CD8-positive, alpha-beta memory T cell (primary cell): ENCODE results near the gene TRAF5. TPM values are rescaled to one million over a fixed set of nuclear protein-coding genes. Genes with fewer than 3 reads are reported as not detected.
A peak's percentile ranks its signal among the peaks of the same experiment; 100 is the strongest.
"Not testable (repeated sequence)": the region's sequence is repeated elsewhere in the genome, so short reads cannot be mapped to it uniquely, and the experiment has no call there.

Source experiments
- CTCF ChIA-PET: fragments of 350-600 bp; sonication (Branson Sonifier 250); formaldehyde crosslinking; loops from one replicate; lab custom pipeline; 2021; ENCODE audit warnings: antibody characterized with exemption; lab: Charles Lee
- POLR2A ChIA-PET: fragments of 350-600 bp; sonication (Branson Sonifier 250); formaldehyde crosslinking; loops from one replicate; lab custom pipeline; 2021; ENCODE audit warnings: antibody characterized with exemption; lab: Charles Lee
- DNase-seq, 5 donors: peaks; one replicate each; pipeline versions ENCODE4 v3.0.0 to v3.0.0-alpha.2; 2020 to 2022; ENCODE audit warnings: mixed read lengths in 1 of 5
- H3K27ac ChIP-seq: one replicate; pipeline ENCODE4 v1.7.0; 2013; ENCODE audit warnings: low read depth, mild to moderate bottlenecking, low read length, moderate library complexity
- H3K27me3 ChIP-seq: 2 replicates; pipeline ENCODE4 v1.7.0; 2013; ENCODE audit warnings: low read length, mild to moderate bottlenecking; ENCODE audit not compliant: insufficient read depth, poor library complexity, severe bottlenecking
- H3K36me3 ChIP-seq: 2 replicates; pipeline ENCODE4 v1.7.0; 2013; ENCODE audit warnings: mild to moderate bottlenecking, low read length, moderate library complexity; ENCODE audit not compliant: insufficient read depth
- H3K4me1 ChIP-seq: 2 replicates; pipeline ENCODE4 v1.7.0; 2013; ENCODE audit warnings: mild to moderate bottlenecking, low read length, moderate library complexity; ENCODE audit not compliant: insufficient read depth
- H3K4me3 ChIP-seq: 2 replicates; pipeline ENCODE4 v1.7.0; 2013; ENCODE audit warnings: mild to moderate bottlenecking, low read length
- H3K9me3 ChIP-seq: 2 replicates; pipeline ENCODE4 v1.7.0; 2013; ENCODE audit warnings: mild to moderate bottlenecking, low read length
- H3K27ac Mint-ChIP-seq, 8 donors: one replicate each; pipeline ENCODE4 v1.8.0; 2020 to 2021; ENCODE audit warnings: mixed read lengths in 8 of 8, mild to moderate bottlenecking in 6 of 8, inconsistent platforms in 3 of 8, moderate library complexity in 3 of 8
- H3K27me3 Mint-ChIP-seq, 2 donors: one replicate each; pipeline ENCODE4 v1.8.0; 2020 to 2021; ENCODE audit warnings: mixed read lengths in 2 of 2, mild to moderate bottlenecking in 1 of 2, moderate library complexity in 1 of 2
- H3K36me3 Mint-ChIP-seq, 3 donors: one replicate each; pipeline ENCODE4 v1.8.0; 2020 to 2021; ENCODE audit warnings: mixed read lengths in 3 of 3, inconsistent platforms in 1 of 3, mild to moderate bottlenecking in 1 of 3
- H3K4me1 Mint-ChIP-seq, 3 donors: one replicate each; pipeline ENCODE4 v1.8.0; 2020 to 2021; ENCODE audit warnings: mixed read lengths in 3 of 3, inconsistent platforms in 1 of 3, mild to moderate bottlenecking in 1 of 3
- H3K4me3 Mint-ChIP-seq, 7 donors: one replicate each; pipeline ENCODE4 v1.8.0; 2020 to 2021; ENCODE audit warnings: mixed read lengths in 7 of 7, mild to moderate bottlenecking in 6 of 7, moderate library complexity in 4 of 7, inconsistent platforms in 2 of 7
- H3K9me3 Mint-ChIP-seq, 5 donors: one replicate each; pipeline ENCODE4 v1.8.0; 2020 to 2022; ENCODE audit warnings: mixed read lengths in 5 of 5, mild to moderate bottlenecking in 3 of 5, moderate library complexity in 2 of 5, inconsistent platforms in 1 of 5
- polyA plus RNA-seq: library from polyadenylated mRNA; unstranded; fragments of 300-500 nt; fragmentation: Illumina TruSeq; gene quantifications from one replicate; pipeline ENCODE4 v1.2.3, GENCODE V29; 2021
- total RNA-seq, 2 experiments: library from RNA; stranded (reverse); gene quantifications; one replicate each; pipeline ENCODE4 v1.2.3, GENCODE V29; 2021

Gene TRAF5
- total and polyA plus RNA-seq, 3 experiments from 2014 or later = 30.7 to 38.3 (median 33.7) TPM

DNA sequence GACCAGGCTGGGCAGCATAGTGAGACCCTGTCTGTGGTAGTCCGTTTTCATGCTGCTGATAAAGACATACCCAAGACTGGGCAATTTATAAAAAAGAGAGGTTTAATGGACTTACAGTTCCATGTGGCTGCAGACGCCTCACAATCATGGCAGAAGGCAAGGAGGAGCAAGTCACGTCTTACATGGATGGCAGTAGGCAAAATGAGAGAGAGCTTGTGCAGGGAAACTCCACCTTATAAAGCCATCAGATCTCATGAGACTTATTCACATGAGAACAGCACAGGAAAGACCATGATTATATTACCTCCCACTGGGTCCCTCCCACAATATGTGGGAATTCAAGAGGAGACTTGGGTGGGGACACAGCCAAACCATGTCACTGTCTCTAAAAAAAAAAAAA lies 25.4 kb downstream of the TRAF5 start:
- peaks cover 63% of the 10 kb centered on the region for H3K4me1 ChIP-seq
- DNase-seq, H3K27ac ChIP-seq, H3K36me3 ChIP-seq, H3K9me3 Mint-ChIP-seq, H3K4me3 ChIP-seq, H3K27me3 Mint-ChIP-seq, H3K9me3 ChIP-seq, H3K27me3 ChIP-seq: not testable (repeated sequence)
- ChIA-PET POLR2A (interaction anchor here (0.7 kb wide), 1 partner anchor 116 kb away, joined by 3 read pairs; no protein-coding TSS in a partner anchor), CTCF (interaction anchor here (1.2 to 2.5 kb wide), 6 partner anchors 9 to 29 kb away, joined by 3 to 10 read pairs (median 6); partner anchors contain the start of gene TRAF5)
- Mint-ChIP-seq H3K4me3 (peak overlapping the region in 6 of 7 donors; percentile 53 to 70 (median 67)), H3K4me1 (peaks cover 72 to 92% (median 91%) of the 10 kb centered on the region in 3 donors), H3K27ac (peak overlapping the region; percentile 81 to 97 (median 90)), H3K36me3 (peaks cover 0 to 43% (median 7%) of the 10 kb centered on the region in 3 donors)

DNA sequence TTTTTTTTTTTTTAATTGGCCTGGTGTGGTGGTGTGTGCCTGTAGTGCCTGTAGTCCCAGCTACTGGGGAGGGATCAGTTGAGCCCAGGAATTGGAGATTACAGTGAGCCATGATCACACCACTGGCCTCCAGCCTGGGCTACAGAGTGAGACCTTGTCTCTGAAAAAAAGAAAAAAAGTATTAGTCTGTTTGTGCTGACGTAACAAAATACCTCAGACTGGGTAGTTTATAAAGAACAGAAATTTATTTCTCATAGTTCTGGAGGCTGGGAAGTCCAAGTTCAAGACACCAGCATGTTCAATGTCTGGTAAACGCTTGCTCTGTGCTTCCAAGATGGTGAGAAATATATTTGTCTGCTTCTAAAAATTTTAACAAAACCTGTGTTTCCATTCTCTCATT lies 25.8 kb downstream of the TRAF5 start:
- Mint-ChIP-seq H3K27me3 (no peaks in the 10 kb centered on the region), H3K27ac (peak overlapping the region; percentile 90 to 97 (median 96)), H3K36me3 (peaks cover 0 to 44% (median 7%) of the 10 kb centered on the region in 3 donors), H3K9me3 (peaks cover 0 to 2% (median 0%) of the 10 kb centered on the region in 5 donors), H3K4me3 (peak overlapping the region; percentile 70 to 89 (median 83)), H3K4me1 (peaks cover 68 to 92% (median 87%) of the 10 kb centered on the region in 3 donors)
- no peaks in the 10 kb centered on the region for H3K27me3 ChIP-seq
- H3K4me1 ChIP-seq = peaks cover 59% of the 10 kb centered on the region
- CTCF ChIA-PET = interaction anchor here (1.2 to 1.9 kb wide), 4 partner anchors 9 to 29 kb away, joined by 3 to 10 read pairs (median 5); partner anchors contain the start of gene TRAF5
- DNase-seq = no peak
- POLR2A ChIA-PET = interaction anchor here (0.7 kb wide), 1 partner anchor 115 kb away, joined by 3 read pairs; no protein-coding TSS in a partner anchor
- no peak overlapping the region for H3K27ac ChIP-seq
- H3K36me3 ChIP-seq = peaks cover 6% of the 10 kb centered on the region
- H3K4me3 ChIP-seq = peak overlapping the region; percentile 27
- H3K9me3 ChIP-seq = no peaks in the 10 kb centered on the region

DNA sequence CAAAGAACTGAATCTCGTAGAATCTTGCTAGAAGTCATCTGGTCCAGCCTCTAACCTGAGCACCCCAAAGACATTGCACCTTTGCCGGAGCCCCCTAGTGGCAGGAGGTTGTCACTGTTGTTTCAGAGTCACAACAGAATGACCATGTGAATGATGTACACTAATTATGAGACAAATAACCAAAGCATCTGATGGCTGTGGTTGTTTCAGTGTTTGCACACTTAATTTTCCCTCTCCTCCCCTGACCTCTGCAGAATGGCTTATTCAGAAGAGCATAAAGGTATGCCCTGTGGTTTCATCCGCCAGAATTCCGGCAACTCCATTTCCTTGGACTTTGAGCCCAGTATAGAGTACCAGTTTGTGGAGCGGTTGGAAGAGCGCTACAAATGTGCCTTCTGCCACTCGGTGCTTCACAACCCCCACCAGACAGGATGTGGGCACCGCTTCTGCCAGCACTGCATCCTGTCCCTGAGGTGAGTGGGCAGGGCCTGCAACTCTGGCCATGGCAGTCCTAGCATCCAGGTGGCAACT lies 26.4 kb downstream of the TRAF5 start:
- H3K27ac Mint-ChIP-seq = peak overlapping the region; percentile 86 to 97 (median 96)
- Histone ChIP-seq H3K4me3 (peak overlapping the region; percentile 27), H3K4me1 (peaks cover 54% of the 10 kb centered on the region), H3K27me3 (no peaks in the 10 kb centered on the region), H3K9me3 (no peaks in the 10 kb centered on the region), H3K27ac (no peak overlapping the region), H3K36me3 (peaks cover 6% of the 10 kb centered on the region)
- H3K4me1 Mint-ChIP-seq = peaks cover 62 to 89% (median 81%) of the 10 kb centered on the region in 3 donors
- ChIA-PET CTCF (interaction anchor here (0.8 to 2.1 kb wide), 4 partner anchors 13 to 30 kb away, joined by 3 to 10 read pairs (median 4); partner anchors contain the start of gene TRAF5), POLR2A (interaction anchor here (0.7 kb wide), 1 partner anchor 115 kb away, joined by 3 read pairs; no protein-coding TSS in a partner anchor)
- H3K9me3 Mint-ChIP-seq = peaks cover 0 to 2% (median 0%) of the 10 kb centered on the region in 5 donors
- H3K4me3 Mint-ChIP-seq = peak overlapping the region; percentile 70 to 89 (median 83)
- H3K27me3 Mint-ChIP-seq = no peaks in the 10 kb centered on the region
- peaks cover 0 to 46% (median 7%) of the 10 kb centered on the region in 3 donors for H3K36me3 Mint-ChIP-seq
- DNase-seq = peak; percentile 43 to 74 (median 48)

DNA sequence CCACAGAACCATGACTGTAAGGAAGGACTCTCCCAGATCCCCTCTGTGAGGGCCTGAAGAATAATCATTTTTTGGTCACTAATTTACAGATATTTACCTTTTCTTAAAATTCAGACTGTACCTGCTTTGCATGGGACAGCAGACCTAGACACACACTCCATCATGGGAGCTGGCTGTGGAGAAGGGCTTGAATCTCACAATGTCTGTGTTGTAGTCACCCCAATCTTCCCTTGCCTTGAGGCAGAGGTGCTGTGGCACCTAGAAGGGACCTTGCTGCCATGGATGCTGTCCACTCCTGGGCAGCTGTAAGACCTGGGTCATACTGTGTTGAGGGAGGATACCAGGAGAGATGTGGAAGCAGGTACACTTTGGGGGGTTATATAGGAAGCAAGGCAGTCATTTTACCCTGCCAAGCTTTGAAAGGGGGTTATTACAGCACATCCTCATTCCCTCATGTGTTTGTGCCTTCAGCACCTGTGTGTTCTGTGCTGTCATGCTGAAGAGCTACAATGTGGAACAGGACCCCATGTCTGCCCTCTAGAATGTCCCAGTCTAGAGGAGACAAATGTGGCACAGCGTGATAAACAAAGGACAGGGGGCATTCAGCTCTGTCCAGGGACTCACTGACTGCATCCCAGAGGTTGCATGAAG lies 27.1 kb downstream of the TRAF5 start:
- Mint-ChIP-seq H3K27me3 (no peaks in the 10 kb centered on the region), H3K36me3 (peaks cover 0 to 46% (median 7%) of the 10 kb centered on the region in 3 donors), H3K27ac (peak overlapping the region; percentile 86 to 97 (median 96)), H3K4me1 (peaks cover 62 to 83% (median 75%) of the 10 kb centered on the region in 3 donors), H3K4me3 (peak overlapping the region; percentile 70 to 89 (median 83)), H3K9me3 (peaks cover 0 to 2% (median 0%) of the 10 kb centered on the region in 5 donors)
- H3K9me3 ChIP-seq = no peaks in the 10 kb centered on the region
- H3K4me1 ChIP-seq = peaks cover 54% of the 10 kb centered on the region
- peaks cover 6% of the 10 kb centered on the region for H3K36me3 ChIP-seq
- ChIA-PET CTCF (interaction anchor here (0.8 to 2.1 kb wide), 3 partner anchors 14 to 27 kb away, joined by 3 to 6 read pairs (median 3); partner anchors contain the start of gene TRAF5), POLR2A (no interaction called here)
- DNase-seq = no peak
- no peaks in the 10 kb centered on the region for H3K27me3 ChIP-seq
- H3K4me3 ChIP-seq = no peak overlapping the region
- H3K27ac ChIP-seq = no peak overlapping the region

DNA sequence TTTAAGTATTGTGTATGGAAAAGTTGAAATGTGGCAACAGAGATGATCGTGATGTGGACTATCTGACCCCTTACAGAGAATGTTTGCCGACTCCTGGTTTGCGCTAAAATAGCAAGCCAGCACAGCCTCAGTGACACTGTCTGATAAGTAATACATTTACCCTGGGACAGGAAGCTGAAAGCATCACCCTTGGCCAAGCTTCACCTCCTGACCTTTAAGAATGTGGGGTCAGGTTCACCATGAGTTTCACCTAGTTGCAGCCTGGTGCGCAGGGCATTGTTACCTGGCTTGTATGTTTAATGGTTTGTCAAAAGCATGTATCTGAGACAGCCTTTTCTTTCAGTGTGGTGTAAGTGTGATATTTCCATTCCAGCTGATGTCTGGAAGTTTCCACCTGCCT lies 29.2 kb downstream of the TRAF5 start:
- H3K36me3 ChIP-seq = peaks cover 24% of the 10 kb centered on the region
- no peak overlapping the region for H3K4me3 ChIP-seq
- POLR2A ChIA-PET = interaction anchor here (0.9 kb wide), 1 partner anchor 28 kb away, joined by 4 read pairs; no protein-coding TSS in a partner anchor
- H3K9me3 Mint-ChIP-seq = peaks cover 0 to 2% (median 0%) of the 10 kb centered on the region in 5 donors
- peak overlapping the region in 6 of 8 donors; percentile 20 to 97 (median 60) for H3K27ac Mint-ChIP-seq
- no peaks in the 10 kb centered on the region for H3K27me3 ChIP-seq
- no peaks in the 10 kb centered on the region for H3K9me3 ChIP-seq
- no peak overlapping the region for H3K27ac ChIP-seq
- H3K27me3 Mint-ChIP-seq = no peaks in the 10 kb centered on the region
- peaks cover 3 to 61% (median 14%) of the 10 kb centered on the region in 3 donors for H3K36me3 Mint-ChIP-seq
- H3K4me3 Mint-ChIP-seq = no peak overlapping the region
- CTCF ChIA-PET = interaction anchor here (0.8 to 2.3 kb wide), 4 partner anchors 10 to 38 kb away, joined by 3 to 13 read pairs (median 5); no protein-coding TSS in a partner anchor
- H3K4me1 Mint-ChIP-seq = peaks cover 51 to 74% (median 64%) of the 10 kb centered on the region in 3 donors
- H3K4me1 ChIP-seq = peaks cover 36% of the 10 kb centered on the region
- no peak for DNase-seq

DNA sequence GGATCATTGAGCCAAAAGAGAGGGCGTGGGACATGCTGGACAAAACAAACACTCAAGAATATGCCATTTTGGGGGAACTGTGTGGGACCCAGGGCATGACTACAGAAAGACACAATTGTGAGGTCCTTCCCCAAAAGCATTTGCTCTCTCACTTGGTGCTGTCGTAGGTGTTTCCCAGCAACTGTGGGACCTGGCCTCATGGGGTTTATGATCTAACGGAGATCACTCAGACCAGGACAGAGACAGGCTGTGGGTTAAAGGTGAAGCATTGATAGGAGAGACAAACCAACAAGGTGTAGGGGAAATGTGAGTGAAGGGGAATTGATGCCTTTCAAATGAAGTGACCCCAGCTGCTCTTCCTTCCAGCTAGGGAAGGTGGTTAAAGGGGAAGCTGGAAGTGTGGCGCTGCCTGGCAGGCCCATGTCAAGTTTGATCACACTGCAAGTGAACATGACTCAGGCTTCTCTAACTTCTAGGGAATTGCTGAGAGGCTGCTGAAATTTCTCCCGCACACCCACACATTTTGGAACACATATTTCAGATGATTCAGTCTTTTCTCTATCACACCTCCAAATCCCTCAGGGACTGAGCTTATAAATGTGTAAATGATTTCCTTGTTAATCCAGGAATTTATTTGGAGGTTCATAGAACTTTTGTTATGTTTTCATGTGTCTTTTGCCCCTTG lies 30.2 kb downstream of the TRAF5 start:
- H3K4me1 ChIP-seq = peaks cover 27% of the 10 kb centered on the region
- Mint-ChIP-seq H3K4me3 (no peak overlapping the region), H3K36me3 (peaks cover 3 to 68% (median 15%) of the 10 kb centered on the region in 3 donors), H3K27me3 (no peaks in the 10 kb centered on the region), H3K27ac (peak overlapping the region; percentile 14 to 78 (median 62)), H3K4me1 (peaks cover 43 to 66% (median 55%) of the 10 kb centered on the region in 3 donors), H3K9me3 (peaks cover 0 to 2% (median 0%) of the 10 kb centered on the region in 5 donors)
- H3K27me3 ChIP-seq = no peaks in the 10 kb centered on the region
- no peak for DNase-seq
- H3K9me3 ChIP-seq = no peaks in the 10 kb centered on the region
- no peak overlapping the region for H3K27ac ChIP-seq
- CTCF ChIA-PET = interaction anchor here (1.1 to 2.3 kb wide), 6 partner anchors 21 to 113 kb away, joined by 3 to 13 read pairs (median 5); no protein-coding TSS in a partner anchor
- POLR2A ChIA-PET = interaction anchor here (0.5 kb wide), 1 partner anchor 719 kb away, joined by 3 read pairs; no protein-coding TSS in a partner anchor
- peaks cover 25% of the 10 kb centered on the region for H3K36me3 ChIP-seq
- no peak overlapping the region for H3K4me3 ChIP-seq

DNA sequence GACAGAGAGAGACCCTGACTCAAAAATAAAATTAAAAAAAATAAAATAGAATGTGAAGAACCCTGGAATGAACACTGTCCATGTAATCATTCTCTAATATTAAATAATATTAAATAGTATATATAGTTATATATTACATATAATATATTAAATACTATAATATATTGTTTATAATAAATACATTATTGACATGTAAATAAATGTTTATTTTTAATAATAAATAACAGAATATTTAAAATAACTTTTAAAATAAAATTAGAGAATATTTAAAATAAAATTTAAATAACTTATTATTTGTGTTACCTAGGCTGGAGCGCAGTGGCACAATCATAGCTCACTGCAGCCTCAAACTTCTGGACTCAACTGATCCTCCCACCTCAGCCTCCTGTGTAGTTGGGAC lies 32.1 kb downstream of the TRAF5 start:
- peaks cover 26 to 47% (median 37%) of the 10 kb centered on the region in 3 donors for H3K4me1 Mint-ChIP-seq
- no peak overlapping the region for H3K27ac ChIP-seq
- POLR2A ChIA-PET = no interaction called here

More for the DNA sequence above, 32.1 kb downstream of the TRAF5 start:
- Mint-ChIP-seq H3K27ac (no peak overlapping the region), H3K4me3 (no peak overlapping the region), H3K27me3 (no peaks in the 10 kb centered on the region), H3K36me3 (peaks cover 3 to 68% (median 15%) of the 10 kb centered on the region in 3 donors), H3K9me3 (no peaks in the 10 kb centered on the region)
- Histone ChIP-seq H3K4me1 (peaks cover 9% of the 10 kb centered on the region), H3K4me3 (no peak overlapping the region), H3K36me3 (peaks cover 25% of the 10 kb centered on the region), H3K9me3 (no peaks in the 10 kb centered on the region), H3K27me3 (no peaks in the 10 kb centered on the region)
- CTCF ChIA-PET = interaction anchor here (0.7 to 1.3 kb wide), 2 partner anchors 9 to 29 kb away, joined by 3 read pairs; no protein-coding TSS in a partner anchor
- no peak for DNase-seq
